Adrenal gland (tissue), 5 donors: Measurements from ENCODE around the gene RAP1GAP.

Experiments used
- CTCF ChIP-seq, 6 experiments: fragments of 450-650 bp in 4 of 6; fragments of 200-600 bp in 2 of 6; sonication (generic) in 1 of 6; IDR thresholded peaks; 1 replicate in 5 of 6; 2 replicates in 1 of 6; pipeline versions ENCODE4 v1.5.1 to v1.8.0; 2016 to 2021; ENCODE audit warnings: antibody characterized with exemption in 6 of 6, mild to moderate bottlenecking in 2 of 6, moderate library complexity in 1 of 6
- POLR2A ChIP-seq, 2 donors: fragments of 450-650 bp; IDR thresholded peaks; one replicate each; pipeline ENCODE4 v1.6.1; 2017; ENCODE audit warnings: antibody characterized with exemption in 2 of 2, mild to moderate bottlenecking in 2 of 2, moderate library complexity in 1 of 2
- donor health status: DM: no; HTN: no; CAD: no.

- no peak for TF ChIP-seq CTCF (IDR thresholded peaks at IDR 0.05)
- no peak for TF ChIP-seq POLR2A (IDR thresholded peaks at IDR 0.05)
Observed at GRCh38 chr1:21649315-21649714, 19.8 kb downstream of the RAP1GAP start.
